GM12864 (cell line): ENCODE results near the gene RELN.

Experiments
- DNase-seq: peaks from one replicate; pipeline ENCODE4 v3.0.0-alpha.2; 2011; ENCODE audit warnings: low read depth
- H3K4me3 ChIP-seq: 2 replicates; pipeline ENCODE4 v1.5.1; 2011; ENCODE audit warnings: mild to moderate bottlenecking, low read depth, low read length, control low read depth
- TF ChIP-seq, protein P1 (sequence below): IDR thresholded peaks from 2 replicates; pipeline ENCODE4 v1.5.1; 2011; ENCODE audit warnings: low read depth, mild to moderate bottlenecking, moderate library complexity, low read length, control low read depth, inconsistent platforms; ENCODE audit errors: missing control alignments

RELN gene

DNA sequence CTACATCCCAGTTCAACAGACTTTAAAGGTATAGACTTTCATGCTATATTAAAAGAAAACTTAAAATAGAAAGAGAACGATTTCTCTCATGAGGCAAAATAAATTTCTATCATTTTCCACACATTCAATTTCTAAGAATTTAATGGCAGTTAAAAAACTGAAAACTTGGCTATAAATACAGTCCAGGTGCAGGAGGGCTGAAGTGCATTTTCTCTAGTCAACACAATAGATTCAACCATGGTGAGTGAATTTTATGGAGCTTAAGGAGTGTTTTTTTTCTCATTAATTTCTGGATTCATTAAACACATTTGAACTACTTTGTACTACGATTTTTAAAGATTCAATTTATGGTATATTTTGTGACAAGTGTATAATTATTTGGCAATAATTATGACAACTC lies 302.7 kb downstream of the RELN start:
- TF ChIP-seq, protein P1, sequence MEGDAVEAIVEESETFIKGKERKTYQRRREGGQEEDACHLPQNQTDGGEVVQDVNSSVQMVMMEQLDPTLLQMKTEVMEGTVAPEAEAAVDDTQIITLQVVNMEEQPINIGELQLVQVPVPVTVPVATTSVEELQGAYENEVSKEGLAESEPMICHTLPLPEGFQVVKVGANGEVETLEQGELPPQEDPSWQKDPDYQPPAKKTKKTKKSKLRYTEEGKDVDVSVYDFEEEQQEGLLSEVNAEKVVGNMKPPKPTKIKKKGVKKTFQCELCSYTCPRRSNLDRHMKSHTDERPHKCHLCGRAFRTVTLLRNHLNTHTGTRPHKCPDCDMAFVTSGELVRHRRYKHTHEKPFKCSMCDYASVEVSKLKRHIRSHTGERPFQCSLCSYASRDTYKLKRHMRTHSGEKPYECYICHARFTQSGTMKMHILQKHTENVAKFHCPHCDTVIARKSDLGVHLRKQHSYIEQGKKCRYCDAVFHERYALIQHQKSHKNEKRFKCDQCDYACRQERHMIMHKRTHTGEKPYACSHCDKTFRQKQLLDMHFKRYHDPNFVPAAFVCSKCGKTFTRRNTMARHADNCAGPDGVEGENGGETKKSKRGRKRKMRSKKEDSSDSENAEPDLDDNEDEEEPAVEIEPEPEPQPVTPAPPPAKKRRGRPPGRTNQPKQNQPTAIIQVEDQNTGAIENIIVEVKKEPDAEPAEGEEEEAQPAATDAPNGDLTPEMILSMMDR: no peak

DNA sequence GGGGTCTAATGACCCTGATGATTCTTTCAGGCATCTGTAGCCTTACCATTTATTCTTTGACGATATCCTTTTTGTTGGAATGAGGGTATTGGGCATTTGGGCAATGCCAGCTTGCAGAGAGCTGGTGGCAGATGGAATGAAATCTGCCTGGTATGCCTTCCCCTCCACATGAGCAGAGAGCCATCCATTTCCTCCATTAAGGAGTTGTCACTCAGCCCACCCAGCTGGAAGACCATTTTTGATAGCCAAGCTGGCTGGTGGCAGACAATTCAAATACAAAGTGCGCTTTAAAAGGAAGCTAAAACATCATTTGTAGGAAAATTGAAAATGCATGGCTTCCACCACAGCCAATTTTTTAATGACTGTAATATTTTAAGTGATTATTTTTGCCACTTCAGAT lies 303.4 kb downstream of the RELN start:
- TF ChIP-seq, protein P1: no peak
- H3K4me3 ChIP-seq: no peak overlapping the region

More for the DNA sequence above, 302.7 kb downstream of the RELN start:
- no peak overlapping the region for H3K4me3 ChIP-seq
- DNase-seq: no peak

DNA sequence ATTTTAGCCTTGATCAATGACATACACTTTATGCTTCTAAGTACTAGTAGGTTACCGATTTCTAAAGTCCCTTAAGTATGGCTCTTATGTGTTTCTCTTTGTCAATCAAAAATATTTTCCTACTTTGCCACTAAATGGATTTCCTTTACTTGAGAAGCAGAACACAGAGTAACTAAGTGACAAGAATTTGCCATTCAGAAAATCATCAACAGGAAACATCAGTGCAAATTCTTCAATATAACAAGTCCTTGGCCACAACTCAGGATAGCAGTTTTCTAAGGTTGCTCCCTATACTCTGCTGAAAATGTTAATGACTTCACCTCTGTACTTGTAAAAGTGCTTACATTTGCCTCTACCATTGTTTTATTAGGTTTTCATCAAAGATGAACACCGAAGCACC lies 303.8 kb downstream of the RELN start:
- TF ChIP-seq, protein P1: no peak
- H3K4me3 ChIP-seq: no peak overlapping the region
- DNase-seq: no peak

More for the DNA sequence above, 303.4 kb downstream of the RELN start:
- DNase-seq: no peak

DNA sequence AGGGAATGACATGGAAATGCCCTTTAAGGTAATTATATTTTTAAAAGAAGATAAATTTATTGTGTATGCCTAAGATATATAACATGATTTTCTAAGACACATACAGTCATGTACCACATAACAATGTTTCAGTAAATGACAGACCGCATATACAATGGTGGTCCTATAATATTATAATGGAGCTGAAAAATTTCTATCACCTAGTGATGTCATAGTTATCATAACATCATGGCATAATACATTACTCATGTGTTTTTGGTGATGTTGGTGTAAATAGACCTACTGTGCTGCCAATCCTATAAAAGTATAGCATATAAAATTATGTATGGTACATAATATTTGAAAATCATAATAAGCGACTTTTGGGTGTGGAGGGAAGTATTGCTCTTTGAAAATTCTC lies 306.1 kb downstream of the RELN start:
- TF ChIP-seq, protein P1: no peak
- no peak for DNase-seq
- H3K4me3 ChIP-seq: no peak overlapping the region

DNA sequence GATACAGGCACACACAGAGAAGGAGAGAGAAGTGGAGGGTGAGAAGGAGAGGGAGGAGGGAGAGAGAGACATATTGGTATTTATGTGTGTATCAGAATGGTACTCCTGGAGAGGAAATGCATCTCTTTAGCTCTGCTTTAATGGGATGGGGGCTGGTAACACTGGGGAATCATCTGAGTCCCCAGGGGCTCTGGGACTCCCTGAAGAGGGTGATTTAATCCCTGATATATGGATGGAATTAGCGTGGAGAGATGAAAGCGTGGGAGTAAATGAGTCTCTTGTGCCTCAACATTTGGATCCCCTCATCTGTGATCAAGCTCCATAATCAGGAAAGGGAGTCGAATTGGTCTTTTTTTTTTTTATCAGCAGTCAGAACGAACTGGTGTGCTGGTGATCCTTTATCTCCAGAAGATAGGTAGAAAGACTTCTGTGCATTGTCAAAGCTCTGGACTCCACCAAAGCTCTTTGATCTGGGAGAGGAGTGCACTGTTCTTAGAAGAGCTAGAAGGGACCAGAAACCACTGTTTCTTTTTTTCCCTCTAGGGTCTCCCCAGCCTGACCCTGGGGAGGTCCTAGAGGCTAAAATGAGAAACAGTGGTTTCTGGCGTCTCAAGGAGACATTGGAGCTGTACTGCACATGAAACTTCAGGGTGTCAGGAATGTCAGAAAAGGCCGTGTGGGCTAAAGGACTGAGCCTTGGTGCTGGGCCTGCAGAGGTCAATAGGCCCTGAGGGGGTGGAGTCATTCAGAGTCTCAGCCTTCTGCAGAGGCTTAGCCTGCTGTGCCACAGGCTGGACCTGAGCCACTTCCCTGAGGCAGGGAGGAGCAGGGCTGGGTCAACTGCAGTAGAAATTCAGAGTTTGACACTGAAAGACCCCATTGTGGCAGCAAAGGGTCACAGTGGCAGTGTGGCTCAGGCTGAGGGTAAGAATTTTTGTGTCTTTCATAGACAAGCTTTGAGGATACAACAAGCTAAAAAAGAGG lies 309.0 kb downstream of the RELN start:
- H3K4me3 ChIP-seq: no peak overlapping the region
- DNase-seq: no peak
- TF ChIP-seq, protein P1: no peak

DNA sequence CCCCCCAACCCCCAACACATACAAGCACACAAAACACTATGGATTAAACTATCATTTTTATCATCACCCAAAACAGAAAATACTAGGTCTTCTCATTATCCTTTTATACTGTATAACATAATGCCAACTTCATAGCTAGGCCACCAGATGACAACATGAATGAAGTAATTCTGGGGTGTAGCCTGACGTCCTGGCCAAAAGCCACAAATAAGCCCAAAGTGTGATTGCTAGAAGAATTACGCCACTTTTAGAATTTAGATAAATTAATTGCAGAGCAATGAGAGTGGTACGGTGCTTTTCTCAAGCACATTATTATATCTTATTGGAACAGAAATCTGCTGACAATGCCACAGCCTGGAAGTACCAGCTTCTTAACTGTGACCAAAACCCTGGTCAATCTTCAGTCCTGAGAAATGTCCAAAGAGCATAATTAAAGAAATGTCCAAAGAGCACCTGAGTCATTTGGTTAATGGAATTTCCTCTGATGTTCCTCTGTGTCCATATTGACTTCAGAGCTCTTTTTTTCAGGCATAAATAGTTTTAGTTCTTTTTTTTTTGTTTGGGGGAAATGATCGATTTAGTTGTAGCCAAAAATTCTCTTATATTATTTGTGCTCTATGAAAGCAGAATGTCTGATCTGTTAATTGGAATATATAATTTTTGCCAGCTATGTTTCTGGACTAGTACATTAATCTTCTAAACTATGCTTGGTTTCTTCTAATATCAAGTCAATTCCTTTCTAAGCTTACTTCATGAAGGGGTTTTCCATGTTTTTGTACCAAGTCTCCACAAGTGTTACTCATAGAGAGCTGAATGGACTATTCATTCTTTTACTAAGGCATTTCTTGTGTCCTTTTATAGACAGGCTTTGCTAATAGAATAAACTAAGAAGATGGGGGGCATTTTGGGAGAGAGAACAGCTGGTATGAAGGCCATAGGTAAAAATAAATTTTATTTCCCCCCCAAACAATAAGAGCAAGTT lies 310.0 kb downstream of the RELN start:
- H3K4me3 ChIP-seq: no peak overlapping the region
- DNase-seq: no peak
- TF ChIP-seq, protein P1: no peak
